Right lobe of liver (tissue), 6 donors: ENCODE data around the gene PRIM2. TPM values are rescaled to one million over a fixed set of nuclear protein-coding genes. Genes with fewer than 3 reads are reported as not detected.

Experiments
- ATAC-seq, 4 donors: fragments of 200-7000 bp; cut with Tn5 transposase; one replicate each; pipeline ENCODE4 v1.9.1; 2020; ENCODE audit warnings: mild to moderate bottlenecking in 4 of 4, moderate library complexity in 4 of 4
- DNase-seq, 3 donors: peaks; one replicate each; pipeline ENCODE4 v3.0.0-alpha.2; 2020
- H3K27ac ChIP-seq, 3 donors: fragments of 200-600 bp; one replicate each; pipeline ENCODE4 v1.8.0; 2022
- H3K27me3 ChIP-seq, 2 donors: fragments of 200-600 bp; one replicate each; pipeline ENCODE4 v1.8.0; 2022
- H3K36me3 ChIP-seq, 4 donors: fragments of 200-600 bp; sonication (generic) in 1 of 4; one replicate each; pipeline versions ENCODE4 v1.5.1 to v1.8.0; 2017 to 2022; ENCODE audit warnings: control low read depth in 1 of 4
- H3K4me1 ChIP-seq, 4 donors: fragments of 200-600 bp; sonication (generic) in 1 of 4; one replicate each; pipeline versions ENCODE4 v1.5.1 to v1.8.0; 2017 to 2022; ENCODE audit warnings: control low read depth in 1 of 4
- H3K4me3 ChIP-seq, 3 donors: fragments of 200-600 bp; one replicate each; pipeline ENCODE4 v1.8.0; 2022
- H3K9me3 ChIP-seq, 4 donors: fragments of 200-600 bp; sonication (generic) in 1 of 4; one replicate each; pipeline versions ENCODE4 v1.5.1 to v1.8.0; 2017 to 2022; ENCODE audit warnings: control low read depth in 1 of 4
- POLR2A ChIP-seq: fragments of 450-650 bp; IDR thresholded peaks from one replicate; pipeline ENCODE4 v1.6.1; 2017; ENCODE audit warnings: antibody characterized with exemption, mild to moderate bottlenecking
- WGBS: methylation state at CpG from one replicate; pipeline ENCODE4 v1.1.6; 2018; ENCODE audit warnings: low coverage, low lambda C conversion rate; ENCODE audit not compliant: insufficient coverage; ENCODE audit errors: missing lambda C conversion rate; 5-methylcytosine and 5-hydroxymethylcytosine counted together
- intact Hi-C, 2 donors: fragments of 100-400 bp; cut with DNase I; formaldehyde crosslinking; loops; one replicate each; pipeline versions ENCODE4 v1.11.2 to v1.14.1; 2022
- total RNA-seq, 6 experiments: library from RNA; depleted of rRNA in 2 of 6; stranded (reverse); fragments of >200 nt in 2 of 6; fragmentation: NEBNext Ultra II Directional in 3 of 6; extraction: Animal tissue kit (Norgen Biotek cat#: 25700) in 3 of 6; gene quantifications; one replicate each; pipeline versions ENCODE4 v1.1.0 to v1.2.4, GENCODE V29; 2016 to 2023
- TF ChIP-seq, protein P1 (sequence below), 4 donors: fragments of 200-600 bp in 3 of 4; fragments of 450-650 bp in 1 of 4; IDR thresholded peaks; one replicate each; pipeline versions ENCODE4 v1.5.1 to v1.8.0; 2016 to 2022; ENCODE audit warnings: antibody characterized with exemption in 4 of 4, mild to moderate bottlenecking in 2 of 4
- donor health status: DM: no; HTN: yes; CAD: no.
- donor health status: DM: no; HTN: no; CAD: no.
- donor health status: DM: no; HTN: no; CAD: no.
- donor health status: DM: no; HTN: yes; CAD: no.
- donor health status: DM: no; HTN: yes; CAD: no.

PRIM2 gene
- total RNA-seq, 6 experiments from 2014 or later, result 2.8 to 5.8 (median 3.7) TPM

GRCh38 chr6:57313009-57313408 is 4.4 kb upstream of the PRIM2 start:
- Histone ChIP-seq H3K27me3 (no peaks in the 10 kb centered on the region), H3K4me1 (peaks cover 0 to 2% (median 0%) of the 10 kb centered on the region in 4 donors), H3K36me3 (no peaks in the 10 kb centered on the region), H3K4me3 (no peak overlapping the region), H3K9me3 (no peaks in the 10 kb centered on the region), H3K27ac (no peak overlapping the region)
- ATAC-seq (no peak), DNase-seq (no peak)
- TF ChIP-seq, protein P1, sequence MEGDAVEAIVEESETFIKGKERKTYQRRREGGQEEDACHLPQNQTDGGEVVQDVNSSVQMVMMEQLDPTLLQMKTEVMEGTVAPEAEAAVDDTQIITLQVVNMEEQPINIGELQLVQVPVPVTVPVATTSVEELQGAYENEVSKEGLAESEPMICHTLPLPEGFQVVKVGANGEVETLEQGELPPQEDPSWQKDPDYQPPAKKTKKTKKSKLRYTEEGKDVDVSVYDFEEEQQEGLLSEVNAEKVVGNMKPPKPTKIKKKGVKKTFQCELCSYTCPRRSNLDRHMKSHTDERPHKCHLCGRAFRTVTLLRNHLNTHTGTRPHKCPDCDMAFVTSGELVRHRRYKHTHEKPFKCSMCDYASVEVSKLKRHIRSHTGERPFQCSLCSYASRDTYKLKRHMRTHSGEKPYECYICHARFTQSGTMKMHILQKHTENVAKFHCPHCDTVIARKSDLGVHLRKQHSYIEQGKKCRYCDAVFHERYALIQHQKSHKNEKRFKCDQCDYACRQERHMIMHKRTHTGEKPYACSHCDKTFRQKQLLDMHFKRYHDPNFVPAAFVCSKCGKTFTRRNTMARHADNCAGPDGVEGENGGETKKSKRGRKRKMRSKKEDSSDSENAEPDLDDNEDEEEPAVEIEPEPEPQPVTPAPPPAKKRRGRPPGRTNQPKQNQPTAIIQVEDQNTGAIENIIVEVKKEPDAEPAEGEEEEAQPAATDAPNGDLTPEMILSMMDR (IDR thresholded peaks at IDR 0.05), result no peak
- no peak for TF ChIP-seq POLR2A
- intact Hi-C loops, result loop anchor here in 1 of 2 donors (10.0 kb wide), 1 partner anchor 408 kb away; no protein-coding TSS in a partner anchor

GRCh38 chr6:57313711-57314471 is 3.5 kb upstream of the PRIM2 start:
- ATAC-seq, result no peak
- Histone ChIP-seq H3K4me1 (peaks cover 0 to 5% (median 0%) of the 10 kb centered on the region in 4 donors), H3K27ac (no peak overlapping the region), H3K4me3 (no peak overlapping the region), H3K9me3 (no peaks in the 10 kb centered on the region), H3K27me3 (no peaks in the 10 kb centered on the region), H3K36me3 (no peaks in the 10 kb centered on the region)
- no peak for DNase-seq
- TF ChIP-seq POLR2A, result no peak
- TF ChIP-seq, protein P1 (IDR thresholded peaks at IDR 0.05), result no peak
- 48% methylated on average over 8 of the region's 12 CpGs for WGBS
- intact Hi-C loops, result loop anchor here in 1 of 2 donors (10.0 kb wide), 1 partner anchor 409 kb away; no protein-coding TSS in a partner anchor

- 56% methylated on average over 1 of the region's 1 CpG for WGBS
- no peak for DNase-seq
- intact Hi-C loops, result loop anchor here in 1 of 2 donors (10.0 kb wide), 1 partner anchor 410 kb away; no protein-coding TSS in a partner anchor
These were observed 2.3 kb upstream of the PRIM2 start for GRCh38 chr6:57315111-57315510.

DNA sequence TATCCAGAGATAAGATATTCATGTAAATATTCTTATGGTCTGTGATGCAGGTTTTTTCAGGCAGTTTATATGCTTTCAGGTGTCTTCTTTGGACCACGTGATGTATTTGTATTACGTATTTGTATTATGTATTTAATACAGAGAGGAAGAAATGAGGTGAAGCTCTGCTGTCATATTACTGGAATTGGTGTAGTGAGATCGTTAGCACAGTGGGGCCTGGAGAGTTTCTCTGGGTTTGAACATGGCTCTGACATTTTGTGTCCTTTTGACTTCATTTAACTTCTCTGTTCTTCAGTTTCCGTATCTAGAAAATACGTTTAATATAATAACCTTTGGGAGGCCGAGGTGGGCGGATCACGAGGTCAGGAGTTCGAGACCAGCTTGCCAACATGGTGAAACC is 1.6 kb upstream of the PRIM2 start:
- TF ChIP-seq, protein P1 (IDR thresholded peaks at IDR 0.05), result no peak
- no peak for TF ChIP-seq POLR2A
- WGBS, result 51% methylated on average over 9 of the region's 9 CpGs
- Histone ChIP-seq H3K27ac (no peak overlapping the region), H3K9me3 (no peaks in the 10 kb centered on the region), H3K27me3 (no peaks in the 10 kb centered on the region), H3K4me1 (peaks cover 0 to 5% (median 0%) of the 10 kb centered on the region in 4 donors), H3K36me3 (peaks cover 0 to 6% (median 0%) of the 10 kb centered on the region in 4 donors), H3K4me3 (no peak overlapping the region)
- no peak for DNase-seq
- ATAC-seq, result no peak
- intact Hi-C loops, result loop anchor here in 1 of 2 donors (10.0 kb wide), 1 partner anchor 411 kb away; no protein-coding TSS in a partner anchor

More at GRCh38 chr6:57315111-57315510, 2.3 kb upstream of the PRIM2 start:
- TF ChIP-seq, protein P1 (IDR thresholded peaks at IDR 0.05), result no peak
- no peak for TF ChIP-seq POLR2A
- no peaks in the 10 kb centered on the region for H3K27me3 ChIP-seq
- peaks cover 0 to 5% (median 0%) of the 10 kb centered on the region in 4 donors for H3K4me1 ChIP-seq
- no peak for ATAC-seq
- no peak overlapping the region for H3K27ac ChIP-seq
- H3K4me3 ChIP-seq, result no peak overlapping the region
- H3K9me3 ChIP-seq, result no peaks in the 10 kb centered on the region
- no peaks in the 10 kb centered on the region for H3K36me3 ChIP-seq
